HT-29 (cell line): ENCODE measurements around the gene KNCN. TPM values are rescaled to one million over a fixed set of nuclear protein-coding genes. Genes with fewer than 3 reads are reported as not detected.

Experiments
- DNase-seq: peaks from one replicate; pipeline ENCODE4 v3.0.0-alpha.2; 2015; ENCODE audit warnings: low spot score
- total RNA-seq: library from RNA; depleted of rRNA; stranded (reverse); fragments of >200 nt; shearing (Covaris generic); gene quantifications from 2 replicates; pipeline ENCODE4 v1.2.3, GENCODE V29; 2014; rRNA removed

KNCN gene
- total RNA-seq, 1 experiment from 2014 or later, result not detected

DNA sequence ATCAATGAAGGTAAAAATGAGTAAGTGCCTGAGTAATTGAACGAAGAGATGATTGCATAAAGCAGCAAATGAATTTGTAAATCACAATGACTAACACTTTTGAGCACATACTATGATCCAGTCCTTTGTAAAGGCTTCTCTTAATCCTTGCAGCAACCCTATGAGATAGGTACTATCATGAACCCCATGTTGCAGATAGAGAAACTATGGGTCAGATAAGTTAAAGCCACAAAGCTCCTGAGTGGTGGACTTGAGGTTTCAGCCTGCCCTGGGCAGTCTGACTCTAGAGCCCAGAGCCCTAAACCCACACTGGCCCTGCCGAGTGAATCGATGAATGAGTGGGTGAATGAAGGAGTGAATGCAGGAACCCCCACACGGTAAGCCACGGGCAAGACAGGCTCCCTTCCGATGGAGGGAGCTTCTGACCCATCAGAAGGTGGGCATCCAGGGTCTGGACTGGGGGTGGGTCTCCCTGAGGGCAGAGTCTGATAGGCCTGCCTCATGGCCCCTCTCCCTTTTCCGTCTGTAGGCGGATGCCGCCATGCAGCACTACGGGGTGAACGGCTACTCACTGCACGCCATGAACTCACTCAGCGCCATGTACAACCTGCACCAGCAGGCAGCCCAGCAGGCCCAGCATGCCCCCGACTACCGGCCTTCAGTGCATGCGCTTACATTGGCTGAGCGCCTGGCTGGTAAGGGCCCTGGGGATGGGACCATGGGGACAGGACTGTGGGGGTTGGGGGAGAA, 44.8 kb downstream of the KNCN start:
- no peak for DNase-seq

DNA sequence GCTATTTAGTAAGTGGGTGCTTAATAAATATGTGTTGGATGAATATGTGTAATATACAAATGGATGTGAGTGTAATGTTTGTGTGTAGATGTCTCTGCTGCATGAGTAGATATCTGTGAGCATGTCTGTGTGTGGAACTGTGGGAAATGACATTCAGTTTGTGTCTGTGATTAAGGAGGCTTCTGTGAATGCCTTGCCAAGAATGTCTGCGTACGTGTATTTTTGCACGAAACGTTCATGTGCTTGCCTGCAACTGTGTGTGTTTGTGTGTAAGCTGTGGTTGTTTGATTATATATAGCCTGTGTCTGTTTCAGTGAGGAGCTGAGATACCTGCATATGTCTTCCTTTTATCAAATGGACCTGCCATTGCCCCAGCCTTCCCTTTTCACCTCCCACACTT, 48.0 kb downstream of the KNCN start:
- DNase-seq, result no peak

DNA sequence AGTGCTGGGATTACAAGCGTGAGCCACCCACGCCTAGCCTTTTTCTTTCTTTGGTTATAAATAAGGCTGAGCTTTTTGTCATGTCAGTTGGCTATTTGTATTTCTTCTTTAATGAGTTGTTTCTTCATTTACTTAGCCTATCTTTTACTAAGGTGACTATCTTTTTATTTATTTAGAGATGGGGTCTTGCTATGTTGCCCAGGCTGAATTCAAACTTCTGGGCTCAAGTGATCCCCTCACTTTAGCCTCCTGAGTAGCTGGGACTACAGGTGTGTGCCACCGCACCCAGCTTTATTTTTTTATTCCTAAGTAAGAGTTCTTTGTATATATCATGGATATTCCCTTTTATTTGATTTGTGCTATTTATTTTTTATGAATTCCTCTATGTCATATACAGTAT, 49.9 kb downstream of the KNCN start:
- no peak for DNase-seq

DNA sequence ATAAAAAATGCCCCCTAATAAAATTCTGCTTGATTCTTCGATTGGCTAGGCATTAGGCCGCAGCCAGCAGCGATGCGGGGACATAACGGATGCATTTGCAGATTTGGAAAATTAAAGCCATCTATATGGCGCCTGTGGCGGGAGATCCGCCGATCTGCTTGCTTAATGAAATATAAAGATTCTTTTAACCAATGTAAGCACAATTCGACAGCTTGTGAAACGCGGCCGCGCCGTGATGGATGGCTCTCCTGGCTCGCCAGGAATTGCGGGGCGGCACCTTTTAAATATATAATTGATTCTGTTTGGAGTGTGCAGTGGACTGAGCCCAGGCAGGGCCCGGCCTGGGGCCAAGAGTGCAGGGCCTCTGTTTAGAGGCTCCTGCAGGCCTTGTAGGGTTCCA, 53.8 kb downstream of the KNCN start:
- DNase-seq, result no peak

GRCh38 chr1:46497020-46497419, 54.4 kb downstream of the KNCN start:
- no peak for DNase-seq

DNA sequence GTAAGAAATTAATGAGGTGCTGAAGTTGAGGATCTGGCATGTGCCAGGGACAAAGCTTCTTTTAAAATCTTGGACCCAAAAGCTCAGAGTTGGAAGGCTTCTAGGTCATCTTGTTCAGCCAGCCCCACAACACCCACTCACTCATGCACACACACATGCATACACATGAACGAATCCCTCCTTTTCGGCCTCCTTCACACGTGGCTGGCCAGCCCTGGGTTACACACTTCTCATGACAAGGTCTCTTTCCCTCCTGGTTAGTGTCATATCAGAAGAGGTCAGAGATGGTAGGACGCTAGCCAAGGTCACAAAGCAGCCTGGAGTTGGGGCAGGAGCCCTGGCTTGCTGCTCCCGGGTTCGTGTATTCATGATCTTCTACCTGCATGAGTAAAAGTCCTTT, 54.9 kb downstream of the KNCN start:
- no peak for DNase-seq

DNA sequence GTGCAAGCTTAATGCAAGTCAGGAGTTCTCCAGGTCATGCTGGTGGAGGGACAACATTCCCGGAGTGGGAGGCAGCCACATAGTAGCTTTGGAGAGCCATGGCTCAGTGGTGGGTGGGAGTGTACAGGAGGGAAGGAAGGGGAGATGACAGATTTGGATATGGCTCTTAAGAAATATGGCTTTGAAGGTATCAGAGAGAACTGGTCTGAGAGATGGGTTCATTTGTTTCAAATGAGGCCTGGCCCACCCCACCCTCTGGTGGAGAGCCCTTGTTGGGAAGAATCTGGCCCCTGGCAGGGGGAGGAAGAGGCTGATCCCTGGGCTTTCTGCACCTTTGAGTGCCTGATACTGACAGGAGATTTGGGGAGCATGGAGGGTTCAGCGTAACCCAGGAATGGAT, 55.7 kb downstream of the KNCN start:
- DNase-seq, result no peak

Other genes with a start within 250 kb of the KNCN start
- gene LRRC41, start 248.0 kb downstream of the KNCN start, total RNA-seq, result 31.1 and 32.3 TPM in 2 replicates
- gene UQCRH, start 247.9 kb downstream of the KNCN start, total RNA-seq, result 412 and 429 TPM in 2 replicates
- 6.8 and 24.8 TPM in 2 replicates for gene NSUN4, start 210.8 kb downstream of the KNCN start, total RNA-seq
- gene FAAH, start 157.3 kb downstream of the KNCN start, total RNA-seq, result 53.2 and 62.9 TPM in 2 replicates
- gene DMBX1, start 61.8 kb downstream of the KNCN start, total RNA-seq, result 3.0 and 3.1 TPM in 2 replicates
- 13.5 and 16.1 TPM in 2 replicates for gene MKNK1, start 52.6 kb upstream of the KNCN start, total RNA-seq
- 10.3 and 12.3 TPM in 2 replicates for gene MOB3C, start 65.2 kb upstream of the KNCN start, total RNA-seq
- gene ATPAF1, start 116.7 kb upstream of the KNCN start, total RNA-seq, result 39.2 and 47.7 TPM in 2 replicates
- gene TEX38, start 120.2 kb upstream of the KNCN start, total RNA-seq, result 0.20 TPM in 1 of 2 replicates, not detected in the other
- 34.2 and 42.6 TPM in 2 replicates for gene EFCAB14, start 167.5 kb upstream of the KNCN start, total RNA-seq
- gene CYP4B1, start 247.4 kb upstream of the KNCN start, total RNA-seq, result 0.23 TPM in 1 of 2 replicates, not detected in the other